Muscle of arm (tissue), 12 donors: ENCODE measurements around the gene EVA1A. TPM values are rescaled to one million over a fixed set of nuclear protein-coding genes. Genes with fewer than 3 reads are reported as not detected.

ENCODE experiments used
- DNase-seq: peaks from one replicate; pipeline ENCODE4 v3.0.0-alpha.2; 2013
- polyA plus RNA-seq, 12 donors: library from polyadenylated mRNA; unstranded; fragments of 120-200 nt; gene quantifications; one replicate each; pipeline ENCODE4 v1.2.1, GENCODE V29; 2013; ENCODE audit not compliant: insufficient read length in 12 of 12

Gene EVA1A
- polyA plus RNA-seq, 12 donors = 4.8 to 26.7 (median 6.2) TPM; not detected in 1

- DNase-seq = no peak
Measured at GRCh38 chr2:75454241-75454620, 106.5 kb downstream of the EVA1A start.

GRCh38 chr2:75453384-75454240 lies 107.1 kb downstream of the EVA1A start:
- DNase-seq = no peak

- DNase-seq = no peak
Measured at GRCh38 chr2:75450068-75450467, 110.7 kb downstream of the EVA1A start.

- DNase-seq = no peak
Measured at GRCh38 chr2:75447176-75447575, 113.6 kb downstream of the EVA1A start.

Other genes starting within 250 kb of the EVA1A start
- gene MRPL19, start 85.8 kb upstream of the EVA1A start, polyA plus RNA-seq = 10 to 100 TPM in 11 of 12 donors, not detected in 1; 28.2 to 74.1 (median 36.9) TPM
- gene GCFC2, start 150.0 kb upstream of the EVA1A start, polyA plus RNA-seq = 10 to 100 TPM in 11 of 12 donors, not detected in 1; 18.9 to 39.1 (median 29.5) TPM